ENCODE results near the gene ENHO. TPM values are rescaled to one million over a fixed set of nuclear protein-coding genes. Genes with fewer than 3 reads are reported as not detected.

Gene ENHO
- total and polyA plus RNA-seq, 2 experiments from 2014 or later, result 13.8 to 19.7 TPM

GRCh38 chr9:34526026-34526425, 3.2 kb upstream of the ENHO start:
- H3K27ac Mint-ChIP-seq, result no peak overlapping the region
- no peak overlapping the region for H3K4me2 ChIP-seq
- H3K27me3 Mint-ChIP-seq (ENCODE audit: insufficient read depth, low read depth, poor library complexity), result peaks cover 11% of the 10 kb centered on the region
- no peaks in the 10 kb centered on the region; the same call in 1 of the 2 replicates for H3K9me2 ChIP-seq (ENCODE audit: insufficient read depth)
- no peak overlapping the region for H3K4me3 Mint-ChIP-seq
- H3F3A ChIP-seq (replicated peaks; ENCODE audit: low read depth), result no peaks in the 10 kb centered on the region
- H2AFZ ChIP-seq, result no peak overlapping the region
- peaks cover 2% of the 10 kb centered on the region; the same call in 2 of the 3 replicates for H3K9me3 Mint-ChIP-seq
- no peak overlapping the region for H3K27ac ChIP-seq (ENCODE audit: low read depth)
- H3K36me3 ChIP-seq (ENCODE audit: insufficient read depth), result no peaks in the 10 kb centered on the region
- H3K4me1 ChIP-seq (ENCODE audit: insufficient read depth), result peaks cover 4% of the 10 kb centered on the region
- no peaks in the 10 kb centered on the region for H3K79me2 ChIP-seq (replicated peaks; ENCODE audit: insufficient read depth)
- no peak for ATAC-seq
- no peak for TF ChIP-seq STAT1 (IDR thresholded peaks at IDR 0.05; ENCODE audit: unreplicated experiment)
- TF ChIP-seq ZNF114 (CRISPR knock-in tag; IDR thresholded peaks at IDR 0.05), result no peak
- TF ChIP-seq EZH2 (IDR thresholded peaks at IDR 0.05; ENCODE audit: low read depth, unreplicated experiment), result no peak
- TF ChIP-seq REST (IDR thresholded peaks at IDR 0.05; ENCODE audit: unreplicated experiment), result no peak
- TF ChIP-seq ZNF331 (CRISPR knock-in tag; IDR thresholded peaks at IDR 0.05; ENCODE audit: low read depth), result no peak
- no peak for TF ChIP-seq EZH2phosphoT487 (IDR thresholded peaks at IDR 0.05; ENCODE audit: unreplicated experiment)
- TF ChIP-seq POLR2AphosphoS5 (IDR thresholded peaks at IDR 0.05; ENCODE audit: low read depth), result no peak
- TF ChIP-seq JUNB (IDR thresholded peaks at IDR 0.05; ENCODE audit: unreplicated experiment), result no peak
- TF ChIP-seq CREB1 (CRISPR knock-in tag; IDR thresholded peaks at IDR 0.05; ENCODE audit: low read depth), result no peak
- no peak for TF ChIP-seq ZNF462 (CRISPR knock-in tag; IDR thresholded peaks at IDR 0.05)
- TF ChIP-seq CTCF (conservative IDR thresholded peaks at IDR 0.05; ENCODE audit: low read depth in 2 of 2), result no peak
- TF ChIP-seq NANOG (IDR thresholded peaks at IDR 0.05; ENCODE audit: borderline replicate concordance), result no peak
- no peak for TF ChIP-seq ETS1 (IDR thresholded peaks at IDR 0.05)
- no peak for DNase-seq (ENCODE audit: low spot score)
- no peaks in the 10 kb centered on the region for H4K20me1 ChIP-seq (replicated peaks; ENCODE audit: insufficient read depth)
- peaks cover 11% of the 10 kb centered on the region for H3K4me1 Mint-ChIP-seq
- H3K36me3 Mint-ChIP-seq (ENCODE audit: low read depth), result no peaks in the 10 kb centered on the region; the same call in 2 of the 3 replicates
- no peak overlapping the region for H3K4me3 ChIP-seq
- peaks cover 18% of the 10 kb centered on the region for H3K27me3 ChIP-seq (ENCODE audit: insufficient read depth)

All from GM23338 (cell line).